HepG2 (cell line): ENCODE data around the gene NBEAL1. TPM values are rescaled to one million over a fixed set of nuclear protein-coding genes. Genes with fewer than 3 reads are reported as not detected.
"Not testable (repeated sequence)": the region's sequence is repeated elsewhere in the genome, so short reads cannot be mapped to it uniquely, and the experiment has no call there.

Experiments
- ATAC-seq: fragments of 200-7000 bp; cut with Tn5 transposase; 3 replicates; pipeline ENCODE4 v1.9.1; 2020; ENCODE audit warnings: mild to moderate bottlenecking, moderate library complexity
- BruUV-seq: library from RNA; stranded (reverse); fragments of 400-500 nt; replicated peaks from 2 replicates; lab custom pipeline; 2021; lab: Mats Ljungman, UMichigan
- CTCF ChIA-PET: fragments of 300-600 bp; formaldehyde crosslinking; extraction: SDS; loops from one replicate; lab custom pipeline; 2021; ENCODE audit warnings: low total read pairs, inconsistent platforms, low intra/inter-chr PET ratio; lab: Yijun Ruan, JAX
- POLR2A ChIA-PET: fragments of 350-600 bp; sonication (Branson Sonifier 250); formaldehyde crosslinking; loops from one replicate; lab custom pipeline; 2020; ENCODE audit warnings: antibody characterized with exemption, inconsistent platforms; lab: Yijun Ruan, JAX
- DNase-seq: peaks from one replicate; pipeline ENCODE4 v3.0.0-alpha.2; 2015; ENCODE audit warnings: low spot score
- FAIRE-seq: peaks from 3 replicates; lab custom pipeline; 2011; peaks lifted over from hg19 to GRCh38; lab: Jason Lieb, UNC
- H2AFZ ChIP-seq: one replicate; pipeline ENCODE4 v1.6.1; 2011; ENCODE audit warnings: low read length, inconsistent platforms
- H3K27ac ChIP-seq: fragments of 300-600 bp; 3 replicates; pipeline ENCODE4 v1.8.0; 2011; ENCODE audit warnings: mixed run types, mild to moderate bottlenecking, mixed read lengths, low read length, inconsistent platforms; ENCODE audit not compliant: insufficient read depth; ENCODE audit errors: extremely low read length
- H3K27me3 ChIP-seq, 2 experiments: fragments of 200-600 bp in 1 of 2; 2 replicates in 1 of 2; 3 replicates in 1 of 2; pipeline versions ENCODE4 v1.6.0 to v1.8.0; 2011; ENCODE audit warnings: low read length in 2 of 2, mild to moderate bottlenecking in 2 of 2, moderate library complexity in 2 of 2, inconsistent platforms in 1 of 2; ENCODE audit not compliant: insufficient read depth in 2 of 2, control insufficient read depth in 1 of 2
- H3K36me3 ChIP-seq, 2 experiments: fragments of 200-600 bp in 1 of 2; replicated peaks in 1 of 2; 2 replicates in 1 of 2; 3 replicates in 1 of 2; pipeline versions ENCODE4 v1.5.1 to v1.8.0; 2011; ENCODE audit warnings: low read length in 2 of 2, inconsistent platforms in 1 of 2; ENCODE audit not compliant: insufficient read depth in 2 of 2, control insufficient read depth in 1 of 2
- H3K4me1 ChIP-seq: 2 replicates; pipeline ENCODE4 v1.5.1; 2012; ENCODE audit warnings: low read length, inconsistent platforms; ENCODE audit not compliant: insufficient read depth
- H3K4me2 ChIP-seq: 2 replicates; pipeline ENCODE4 v1.6.0; 2011; ENCODE audit warnings: low read depth, low read length, inconsistent platforms
- H3K4me3 ChIP-seq, 3 experiments: fragments of 200-600 bp in 1 of 3; sonication (generic), shearing (Covaris generic) in 1 of 3; replicated peaks in 1 of 3; 2 replicates each; pipeline ENCODE4 v1.5.1; 2011 to 2016; ENCODE audit warnings: low read length in 3 of 3, inconsistent platforms in 2 of 3, low read depth in 2 of 3, mild to moderate bottlenecking in 2 of 3, control low read depth in 1 of 3, mixed read lengths in 1 of 3; ENCODE audit not compliant: insufficient read depth in 1 of 3
- H3K79me2 ChIP-seq: one replicate; pipeline ENCODE4 v1.6.1; 2011; ENCODE audit warnings: low read length, inconsistent platforms; ENCODE audit not compliant: insufficient read depth
- H3K9ac ChIP-seq: 2 replicates; pipeline ENCODE4 v1.6.0; 2011; ENCODE audit warnings: mild to moderate bottlenecking, low read depth, low read length, inconsistent platforms; ENCODE audit not compliant: insufficient read depth
- H3K9me3 ChIP-seq: 2 replicates; pipeline ENCODE4 v1.5.1; 2012; ENCODE audit warnings: mild to moderate bottlenecking, low read length
- H4K20me1 ChIP-seq: 2 replicates; pipeline ENCODE4 v1.6.0; 2011; ENCODE audit warnings: inconsistent platforms, mild to moderate bottlenecking, low read length, moderate library complexity; ENCODE audit not compliant: insufficient read depth
- CSRNP2 ChIP-seq: sonication (generic); formaldehyde crosslinking; conservative IDR thresholded peaks from 2 replicates; pipeline ENCODE4 v1.8.0; 2022; ENCODE audit warnings: low read depth, missing genetic modification reagents
- HOMEZ ChIP-seq: IDR thresholded peaks from 2 replicates; pipeline ENCODE4 v1.6.1; 2016; ENCODE audit warnings: low read depth
- WGBS: methylation state at CpG from one replicate; pipeline ENCODE4 v1.1.6; 2017; ENCODE audit warnings: low lambda C conversion rate; 5-methylcytosine and 5-hydroxymethylcytosine counted together
- in situ Hi-C: cut with HindIII; loops from 2 replicates; pipeline ENCODE4 v1.10.0; 2017; ENCODE audit warnings: low pct_unique_long_range_greater_than_20kb; ENCODE audit not compliant: extremely low pct_ligation_motif_present
- intact Hi-C: fragments of 100-400 bp; cut with micrococcal nuclease; formaldehyde crosslinking; loops from one replicate; pipeline ENCODE4 v1.10.0; 2022; ENCODE audit not compliant: unreplicated experiment
- polyA plus RNA-seq, 8 experiments: library from polyadenylated mRNA; depleted of rRNA in 3 of 8; stranded (reverse) in 7 of 8; unstranded in 1 of 8; fragments of >200 nt; fragmentation: Illumina TruSeq in 4 of 8; extraction: Trizol in 4 of 8; gene quantifications; 2 replicates each; pipeline versions ENCODE4 v1.2.1 to v1.2.3, GENCODE V29; 2011 to 2016; ENCODE audit warnings: low read depth in 4 of 8, missing spikeins in 1 of 8, mixed read lengths in 1 of 8; ENCODE audit not compliant: insufficient read depth in 1 of 8
- total RNA-seq, 5 experiments: library from RNA; depleted of rRNA; stranded (reverse); fragments of >200 nt; fragmentation: Illumina TruSeq; extraction: Trizol; gene quantifications; 2 replicates each; pipeline ENCODE4 v1.2.3, GENCODE V29; 2016; ENCODE audit warnings: low read depth in 1 of 5

NBEAL1 gene
- total and polyA plus RNA-seq, 2 of the 13 experiments (the other 11 are each of a cell fraction or from before 2014, with no cell fraction given) = 6.4 to 15.7 TPM

GRCh38 chr2:203038586-203038985 is 23.9 kb downstream of the NBEAL1 start (continued):
- TF ChIP-seq CSRNP2 (CRISPR knock-in tag) = no peak
- no peak for TF ChIP-seq HOMEZ (CRISPR knock-in tag)

GRCh38 chr2:203039211-203039610 is 24.5 kb downstream of the NBEAL1 start:
- H2AFZ ChIP-seq, POLR2A ChIA-PET, CTCF ChIA-PET, H3K79me2 ChIP-seq, intact Hi-C loops, H4K20me1 ChIP-seq, H3K9me3 ChIP-seq, BruUV-seq, DNase-seq, H3K9ac ChIP-seq, H3K27ac ChIP-seq, in situ Hi-C loops, H3K4me2 ChIP-seq, ATAC-seq, H3K27me3 ChIP-seq, FAIRE-seq, H3K4me3 ChIP-seq: not testable (repeated sequence)
- peaks cover 1 to 10% of the 10 kb centered on the region in 2 experiments; a peak in 4 of 5 replicates for H3K36me3 ChIP-seq
- peaks cover 45% of the 10 kb centered on the region for H3K4me1 ChIP-seq
- WGBS = 95% methylated on average over 6 of the region's 6 CpGs
